ENCODE data around the gene ALKBH6. TPM values are rescaled to one million over a fixed set of nuclear protein-coding genes. Genes with fewer than 3 reads are reported as not detected.

ALKBH6 gene
- total and polyA plus RNA-seq, 2 of the 8 experiments (the other 6 are each of a cell fraction or from before 2014, with no cell fraction given) = 19.2 to 33.3 TPM

DNA sequence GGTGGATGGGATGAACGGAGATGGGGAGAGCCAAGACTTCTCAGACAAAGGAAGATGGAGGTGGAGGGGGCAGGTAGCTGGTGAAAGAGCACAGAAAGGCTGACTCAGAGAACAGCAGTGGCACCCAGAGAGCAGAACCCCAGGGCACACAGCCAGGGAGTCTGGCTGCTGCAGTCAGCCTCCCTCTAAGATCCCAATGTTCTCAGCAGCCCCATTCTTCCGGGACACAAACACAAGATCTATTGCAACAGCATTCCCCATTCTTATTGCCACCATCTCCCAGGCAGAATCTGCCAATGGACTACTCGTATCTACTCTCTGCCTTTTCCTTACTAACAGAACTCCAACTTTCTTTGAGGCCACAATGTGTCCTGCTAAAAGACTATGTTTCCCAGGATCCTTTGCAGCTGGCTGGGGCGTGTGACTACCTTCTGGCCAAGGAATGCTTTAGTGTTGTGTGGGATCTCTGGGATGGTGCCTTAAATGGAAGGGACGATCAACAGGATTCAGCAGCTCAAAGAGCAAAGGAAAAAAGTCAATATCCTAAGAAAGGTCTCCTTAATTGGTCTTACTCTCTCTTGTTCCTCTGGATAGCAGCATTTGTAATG is 32.5 kb upstream of the ALKBH6 start:
- ChIA-PET CTCF (ENCODE audit: partially characterized antibody) (interaction anchor here (1.2 kb wide), 1 partner anchor 14 kb away, joined by 3 read pairs; no protein-coding TSS in a partner anchor), POLR2A (ENCODE audit: partially characterized antibody) (no interaction called here)
- no peak overlapping the region for H2AK5ac ChIP-seq (ENCODE audit: low read depth, low read length)
- H3K18ac ChIP-seq (ENCODE audit: extremely low read depth, low read length) = no peak overlapping the region
- FAIRE-seq = no peak
- peaks cover 0 to 3% of the 10 kb centered on the region in 2 experiments for H4K20me1 ChIP-seq (replicated peaks in 1 of 2; ENCODE audit: control insufficient read depth in 1 of 2, insufficient read depth in 2 of 2, low read length in 2 of 2)
- peaks cover 0 to 9% (median 2%) of the 10 kb centered on the region in 4 experiments; a peak in 6 of 7 replicates for H3K4me1 ChIP-seq (replicated peaks in 1 of 4; ENCODE audit: control insufficient read depth in 3 of 4, insufficient read depth in 4 of 4, low read length in 3 of 4)
- DNase-seq (ENCODE audit: low read depth in 1 of 2, low spot score in 2 of 2) = no peak
- H4K8ac ChIP-seq (ENCODE audit: extremely low read depth, insufficient read depth, low read length) = no peak overlapping the region
- no peaks in the 10 kb centered on the region for H3K27me3 ChIP-seq (replicated peaks in 1 of 4; ENCODE audit: control insufficient read depth in 3 of 4, extremely low read depth in 1 of 4, insufficient read depth in 3 of 4, low read length in 3 of 4)
- H3K36me3 ChIP-seq (ENCODE audit: control insufficient read depth in 2 of 4, insufficient read depth in 4 of 4, low read length in 3 of 4) = no peaks in the 10 kb centered on the region
- H3K79me2 ChIP-seq (ENCODE audit: control insufficient read depth in 1 of 2, insufficient read depth in 2 of 2, low read length in 2 of 2) = no peaks in the 10 kb centered on the region
- no peaks in the 10 kb centered on the region for H3K9me3 ChIP-seq (ENCODE audit: insufficient read depth in 2 of 2, low read depth in 1 of 2, low read length in 1 of 2)
- H2AFZ ChIP-seq (ENCODE audit: low read length) = no peak overlapping the region
- H3K23ac ChIP-seq (ENCODE audit: insufficient read length) = no peak overlapping the region
- WGBS, 2 experiments (ENCODE audit: extremely low coverage in 1 of 2, insufficient coverage in 1 of 2, insufficient read length in 1 of 2, insufficient replicate concordance in 2 of 2, low coverage in 1 of 2, low lambda C conversion rate in 2 of 2, missing lambda C conversion rate in 1 of 2) = 82% methylated on average over 5 of the region's 5 CpGs; no CpG with 5 or more reads in 1 of the 2 experiments
- no peak overlapping the region for H4K91ac ChIP-seq (replicated peaks; ENCODE audit: insufficient read length, low read length)
- H3K4ac ChIP-seq (replicated peaks; ENCODE audit: insufficient read length, low read depth, low read length) = no peak overlapping the region
- no peak overlapping the region for H4K5ac ChIP-seq (ENCODE audit: insufficient read length, low read depth, low read length)
- H2BK120ac ChIP-seq (replicated peaks; ENCODE audit: low read depth, low read length) = no peak overlapping the region
- H3K14ac ChIP-seq (ENCODE audit: insufficient read length) = no peak overlapping the region
- no peak overlapping the region for H2BK20ac ChIP-seq (ENCODE audit: low read length)
- no peak overlapping the region for H3K4me3 ChIP-seq (ENCODE audit: extremely low read depth in 1 of 4, insufficient read depth in 2 of 4, low read depth in 3 of 4, low read length in 4 of 4)
- no peak overlapping the region for H2BK5ac ChIP-seq (ENCODE audit: low read depth, low read length)
- no peak overlapping the region; a peak in 1 of 4 replicates for H3K4me2 ChIP-seq (ENCODE audit: insufficient read depth in 1 of 2, low read depth in 2 of 2, low read length in 2 of 2)
- no peaks in the 10 kb centered on the region for H3K23me2 ChIP-seq (ENCODE audit: low read depth, low read length)
- H2BK15ac ChIP-seq (ENCODE audit: low read length) = 0 out of 2 replicates have a peak overlapping the region, but pooled peaks have one; percentile 21
- no peak overlapping the region for H3K56ac ChIP-seq (replicated peaks; ENCODE audit: insufficient read length, low read depth, low read length)
- no peak overlapping the region for H3K9ac ChIP-seq (replicated peaks in 1 of 4; ENCODE audit: extremely low read depth in 1 of 4, low read depth in 3 of 4, low read length in 3 of 4)
- TF ChIP-seq TEAD4 (IDR thresholded peaks at IDR 0.05; ENCODE audit: low read depth, low read length) (no peak), EP300 (IDR thresholded peaks at IDR 0.05; ENCODE audit: borderline replicate concordance in 1 of 2, low read depth in 2 of 2, low read length in 2 of 2) (no peak), POLR2A (IDR thresholded peaks at IDR 0.05; ENCODE audit: control extremely low read depth in 1 of 2, low read depth in 2 of 2, low read length in 2 of 2) (no peak)
- H3K27ac ChIP-seq (ENCODE audit: low read depth, low read length) = no peak overlapping the region
- H2BK12ac ChIP-seq (ENCODE audit: low read depth, low read length) = no peak overlapping the region
- H3K79me1 ChIP-seq (ENCODE audit: low read depth, low read length) = no peaks in the 10 kb centered on the region
